SK-N-SH (cell line): ENCODE results near the gene MLST8. TPM values are rescaled to one million over a fixed set of nuclear protein-coding genes. Genes with fewer than 3 reads are reported as not detected.
A peak's percentile ranks its signal among the peaks of the same experiment; 100 is the strongest.

Experiments used
- CTCF ChIA-PET: fragments of 300-600, 350-600 bp; formaldehyde crosslinking; extraction: SDS; loops from one replicate; lab custom pipeline; 2021; lab: Yijun Ruan, JAX
- POLR2A ChIA-PET: fragments of 350-600 bp; sonication (Branson Sonifier 250); formaldehyde crosslinking; extraction: SDS; loops from one replicate; lab custom pipeline; 2020; ENCODE audit warnings: antibody characterized with exemption, inconsistent platforms; lab: Yijun Ruan, JAX
- DNase-seq: peaks from one replicate; pipeline ENCODE4 v3.0.0; 2012
- H2AFZ ChIP-seq: fragments of 200-600 bp; sonication (generic); 2 replicates; pipeline ENCODE4 v1.8.1; 2016; ENCODE audit warnings: antibody characterized with exemption, mild to moderate bottlenecking, low read depth
- H3F3A ChIP-seq: fragments of 200-600 bp; sonication (generic); replicated peaks from 2 replicates; pipeline ENCODE3; 2016; ENCODE audit warnings: antibody characterized with exemption, mild to moderate bottlenecking; ENCODE audit not compliant: insufficient read depth
- H3K27ac ChIP-seq, 2 experiments: fragments of 200-500 bp in 1 of 2; fragments of 200-600 bp in 1 of 2; sonication (Bioruptor generic) in 1 of 2; sonication (generic), shearing (Covaris generic) in 1 of 2; 2 replicates each; pipeline versions ENCODE4 v1.5.1 to v1.6.1; 2014 to 2016; ENCODE audit warnings: low read depth in 2 of 2, inconsistent platforms in 1 of 2, low read length in 1 of 2, mild to moderate bottlenecking in 1 of 2, mixed read lengths in 1 of 2
- H3K27me3 ChIP-seq: fragments of 200-600 bp; sonication (generic), shearing (Covaris generic); 2 replicates; pipeline ENCODE4 v1.6.1; 2016; ENCODE audit warnings: mixed run types; ENCODE audit not compliant: insufficient read depth
- H3K36me3 ChIP-seq, 2 experiments: fragments of 200-500 bp in 1 of 2; fragments of 200-600 bp in 1 of 2; sonication (Bioruptor generic) in 1 of 2; sonication (generic) in 1 of 2; replicated peaks in 1 of 2; 2 replicates each; pipeline versions ENCODE3 to v1.5.1; 2014 to 2016; ENCODE audit warnings: low read length in 1 of 2, mild to moderate bottlenecking in 1 of 2; ENCODE audit not compliant: insufficient read depth in 2 of 2, control insufficient read depth in 1 of 2
- H3K4me1 ChIP-seq, 2 experiments: fragments of 200-500 bp in 1 of 2; fragments of 200-600 bp in 1 of 2; sonication (Bioruptor generic) in 1 of 2; sonication (generic), shearing (Covaris generic) in 1 of 2; 2 replicates each; pipeline versions ENCODE4 v1.5.1 to v1.6.1; 2014 to 2016; ENCODE audit warnings: low read depth in 1 of 2, low read length in 1 of 2, mixed run types in 1 of 2; ENCODE audit not compliant: insufficient read depth in 2 of 2, control insufficient read depth in 1 of 2
- H3K4me2 ChIP-seq: fragments of 200-600 bp; sonication (generic), shearing (Covaris generic); 2 replicates; pipeline ENCODE4 v1.6.1; 2017; ENCODE audit warnings: mixed run types
- H3K4me3 ChIP-seq, 2 experiments: fragments of 200-500 bp in 1 of 2; fragments of 200-600 bp in 1 of 2; sonication (Bioruptor generic) in 1 of 2; sonication (generic), shearing (Covaris generic) in 1 of 2; 2 replicates each; pipeline versions ENCODE4 v1.5.1 to v1.8.1; 2014 to 2016; ENCODE audit warnings: low read depth in 2 of 2, inconsistent platforms in 1 of 2, low read length in 1 of 2, mild to moderate bottlenecking in 1 of 2, mixed read lengths in 1 of 2, moderate library complexity in 1 of 2
- H3K79me2 ChIP-seq: fragments of 200-600 bp; sonication (generic); 2 replicates; pipeline ENCODE4 v1.8.1; 2017; ENCODE audit warnings: mild to moderate bottlenecking; ENCODE audit not compliant: insufficient read depth
- H3K9ac ChIP-seq: fragments of 200-600 bp; sonication (generic); 2 replicates; pipeline ENCODE4 v1.6.1; 2017; ENCODE audit warnings: mixed run types
- H3K9me2 ChIP-seq: fragments of 200-600 bp; sonication (generic); 2 replicates; pipeline ENCODE4 v1.6.1; 2017; ENCODE audit warnings: mixed run types
- H3K9me3 ChIP-seq: fragments of 200-600 bp; sonication (generic); 2 replicates; pipeline ENCODE4 v1.6.1; 2017; ENCODE audit warnings: mixed run types, mild to moderate bottlenecking, moderate library complexity
- H4K20me1 ChIP-seq: fragments of 200-600 bp; sonication (generic); 2 replicates; pipeline ENCODE4 v1.6.1; 2017; ENCODE audit warnings: mild to moderate bottlenecking, mixed run types; ENCODE audit not compliant: insufficient read depth
- CHD2 ChIP-seq: fragments of 150-350 bp; IDR thresholded peaks from 2 replicates; pipeline ENCODE4 v1.6.1; 2018; ENCODE audit warnings: low read length; ENCODE audit not compliant: partially characterized antibody
- EP300 ChIP-seq, 2 experiments: IDR thresholded peaks; 2 replicates each; pipeline versions ENCODE4 v1.4.0 to v1.6.1; 2012; ENCODE audit warnings: borderline replicate concordance in 1 of 2, low read depth in 1 of 2, low read length in 1 of 2
- GABPA ChIP-seq: IDR thresholded peaks from 2 replicates; pipeline ENCODE4 v1.4.0; 2012; ENCODE audit warnings: low read depth, mild to moderate bottlenecking
- JUND ChIP-seq: IDR thresholded peaks from 2 replicates; pipeline ENCODE4 v1.4.0; 2012
- MEF2A ChIP-seq: IDR thresholded peaks from 2 replicates; pipeline ENCODE4 v1.4.0; 2012; ENCODE audit warnings: low read depth, borderline replicate concordance
- MXI1 ChIP-seq: IDR thresholded peaks from 2 replicates; pipeline ENCODE4 v1.6.1; 2012; ENCODE audit warnings: mild to moderate bottlenecking, low read depth, low read length, improper control_type of control experiment
- NRF1 ChIP-seq: IDR thresholded peaks from 2 replicates; pipeline ENCODE4 v1.6.1; 2012; ENCODE audit warnings: low read depth, mild to moderate bottlenecking, low read length
- POLR2AphosphoS5 ChIP-seq: IDR thresholded peaks from 2 replicates; pipeline ENCODE4 v1.6.1; 2012; ENCODE audit warnings: low read depth, low read length
- SMC3 ChIP-seq: IDR thresholded peaks from 2 replicates; pipeline ENCODE4 v1.6.1; 2012; ENCODE audit warnings: low read depth, low read length, improper control_type of control experiment
- YY1 ChIP-seq: IDR thresholded peaks from 2 replicates; pipeline ENCODE4 v1.4.0; 2012; ENCODE audit warnings: low read depth, mild to moderate bottlenecking
- WGBS: methylation state at CpG from one replicate; pipeline ENCODE4 v1.1.6; 2017; ENCODE audit warnings: low lambda C conversion rate; 5-methylcytosine and 5-hydroxymethylcytosine counted together
- polyA plus RNA-seq, 3 experiments: library from polyadenylated mRNA; depleted of rRNA; stranded (reverse); fragments of >200 nt; gene quantifications; 2 replicates each; pipeline ENCODE4 v1.2.3, GENCODE V29; 2012
- TF ChIP-seq, protein P1 (sequence below): fragments of 150-350 bp; IDR thresholded peaks from 2 replicates; pipeline ENCODE4 v1.6.1; 2016; ENCODE audit warnings: mild to moderate bottlenecking, low read depth, low read length
- TF ChIP-seq, protein P2 (sequence below): IDR thresholded peaks from 2 replicates; pipeline ENCODE4 v1.4.0; 2012; ENCODE audit warnings: low read depth, borderline replicate concordance
- TF ChIP-seq, protein P3 (sequence below): fragments of 200-600 bp; sonication (generic); IDR thresholded peaks from 2 replicates; pipeline ENCODE4 v1.6.1; 2017; ENCODE audit warnings: antibody characterized with exemption, mild to moderate bottlenecking, moderate library complexity
- TF ChIP-seq, protein P4 (sequence below): IDR thresholded peaks from 2 replicates; pipeline ENCODE4 v1.4.0; 2012; ENCODE audit warnings: low read depth, borderline replicate concordance
- TF ChIP-seq, protein P5 (sequence below): IDR thresholded peaks from 2 replicates; pipeline ENCODE4; 2012
- TF ChIP-seq, protein P6 (sequence below): IDR thresholded peaks from 2 replicates; pipeline ENCODE4 v1.6.1; 2012; ENCODE audit warnings: mild to moderate bottlenecking, low read depth, low read length, moderate library complexity
- TF ChIP-seq, protein P7 (sequence below): fragments of 150-350 bp; IDR thresholded peaks from 2 replicates; pipeline ENCODE4 v1.6.1; 2017; ENCODE audit warnings: antibody characterized with exemption, low read length, low read depth, borderline replicate concordance

MLST8 gene
- polyA plus RNA-seq, 1 of the 3 experiments (the other 2 are of a cell fraction), result 85.4 TPM

DNA sequence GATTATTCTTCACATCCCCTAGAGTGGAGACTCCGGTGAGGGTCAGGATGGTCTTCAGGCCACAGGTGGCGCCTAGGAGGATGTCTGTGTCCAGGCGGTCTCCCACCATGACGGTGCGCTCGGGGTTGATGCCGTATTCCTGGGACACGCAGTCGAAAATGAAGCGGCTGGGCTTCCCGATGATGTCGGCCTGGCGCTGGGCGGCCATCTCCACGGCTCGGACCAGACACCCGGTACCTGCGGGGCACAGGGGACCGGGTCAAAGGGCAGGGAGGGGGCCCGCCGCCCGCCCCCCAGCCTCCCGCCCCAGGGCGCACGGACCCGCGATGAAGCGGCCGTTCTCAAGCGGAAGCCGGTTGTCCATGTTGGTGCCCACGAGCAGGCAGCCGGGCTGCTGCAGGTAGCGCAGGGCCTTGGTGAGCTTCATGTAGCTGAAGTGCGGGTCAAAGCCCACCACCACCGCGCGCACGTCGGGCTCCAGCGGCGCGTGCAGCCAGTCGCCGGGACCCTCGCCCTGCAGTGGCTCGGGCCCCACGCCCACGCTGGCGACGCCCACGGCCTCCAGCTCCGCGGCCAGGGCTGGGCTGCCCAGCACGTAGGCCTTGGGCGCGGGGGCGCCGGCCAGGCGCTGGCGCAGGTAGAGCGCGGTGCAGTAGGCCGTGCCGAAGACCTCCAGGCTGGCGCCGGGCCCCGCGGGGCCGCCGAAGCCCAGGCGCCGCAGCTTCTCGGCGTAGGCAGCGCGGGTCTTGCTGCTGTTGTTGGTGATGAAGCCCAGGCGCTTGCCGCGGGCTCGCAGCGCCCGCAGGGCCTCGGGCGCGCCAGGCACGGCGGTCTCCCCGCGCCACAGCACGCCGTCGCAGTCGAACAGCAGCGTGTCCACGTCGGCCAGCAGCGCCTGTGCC, 8.8 kb downstream of the MLST8 start:
- no peak overlapping the region for H2AFZ ChIP-seq
- H3F3A ChIP-seq, result peaks cover 4% of the 10 kb centered on the region
- peaks cover 11 to 22% of the 10 kb centered on the region in 2 experiments; a peak in 2 of 4 replicates for H3K4me1 ChIP-seq
- peaks cover 19% of the 10 kb centered on the region for H3K79me2 ChIP-seq
- peak overlapping the region; percentile 27 to 74; a peak in 2 of 4 replicates for H3K27ac ChIP-seq
- WGBS, result 1% methylated on average over 19 of the region's 98 CpGs
- peaks cover 0 to 16% of the 10 kb centered on the region in 2 experiments for H3K36me3 ChIP-seq
- TF ChIP-seq JUND, result no peak
- TF ChIP-seq, protein P1, sequence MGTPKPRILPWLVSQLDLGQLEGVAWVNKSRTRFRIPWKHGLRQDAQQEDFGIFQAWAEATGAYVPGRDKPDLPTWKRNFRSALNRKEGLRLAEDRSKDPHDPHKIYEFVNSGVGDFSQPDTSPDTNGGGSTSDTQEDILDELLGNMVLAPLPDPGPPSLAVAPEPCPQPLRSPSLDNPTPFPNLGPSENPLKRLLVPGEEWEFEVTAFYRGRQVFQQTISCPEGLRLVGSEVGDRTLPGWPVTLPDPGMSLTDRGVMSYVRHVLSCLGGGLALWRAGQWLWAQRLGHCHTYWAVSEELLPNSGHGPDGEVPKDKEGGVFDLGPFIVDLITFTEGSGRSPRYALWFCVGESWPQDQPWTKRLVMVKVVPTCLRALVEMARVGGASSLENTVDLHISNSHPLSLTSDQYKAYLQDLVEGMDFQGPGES, result no peak
- TF ChIP-seq MXI1, result no peak
- no peak for TF ChIP-seq CHD2
- no peak for TF ChIP-seq NRF1
- no peak for TF ChIP-seq YY1
- TF ChIP-seq GABPA, result no peak
- TF ChIP-seq, protein P2, sequence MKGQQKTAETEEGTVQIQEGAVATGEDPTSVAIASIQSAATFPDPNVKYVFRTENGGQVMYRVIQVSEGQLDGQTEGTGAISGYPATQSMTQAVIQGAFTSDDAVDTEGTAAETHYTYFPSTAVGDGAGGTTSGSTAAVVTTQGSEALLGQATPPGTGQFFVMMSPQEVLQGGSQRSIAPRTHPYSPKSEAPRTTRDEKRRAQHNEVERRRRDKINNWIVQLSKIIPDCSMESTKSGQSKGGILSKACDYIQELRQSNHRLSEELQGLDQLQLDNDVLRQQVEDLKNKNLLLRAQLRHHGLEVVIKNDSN, result no peak
- no peak for TF ChIP-seq SMC3
- TF ChIP-seq, protein P3, sequence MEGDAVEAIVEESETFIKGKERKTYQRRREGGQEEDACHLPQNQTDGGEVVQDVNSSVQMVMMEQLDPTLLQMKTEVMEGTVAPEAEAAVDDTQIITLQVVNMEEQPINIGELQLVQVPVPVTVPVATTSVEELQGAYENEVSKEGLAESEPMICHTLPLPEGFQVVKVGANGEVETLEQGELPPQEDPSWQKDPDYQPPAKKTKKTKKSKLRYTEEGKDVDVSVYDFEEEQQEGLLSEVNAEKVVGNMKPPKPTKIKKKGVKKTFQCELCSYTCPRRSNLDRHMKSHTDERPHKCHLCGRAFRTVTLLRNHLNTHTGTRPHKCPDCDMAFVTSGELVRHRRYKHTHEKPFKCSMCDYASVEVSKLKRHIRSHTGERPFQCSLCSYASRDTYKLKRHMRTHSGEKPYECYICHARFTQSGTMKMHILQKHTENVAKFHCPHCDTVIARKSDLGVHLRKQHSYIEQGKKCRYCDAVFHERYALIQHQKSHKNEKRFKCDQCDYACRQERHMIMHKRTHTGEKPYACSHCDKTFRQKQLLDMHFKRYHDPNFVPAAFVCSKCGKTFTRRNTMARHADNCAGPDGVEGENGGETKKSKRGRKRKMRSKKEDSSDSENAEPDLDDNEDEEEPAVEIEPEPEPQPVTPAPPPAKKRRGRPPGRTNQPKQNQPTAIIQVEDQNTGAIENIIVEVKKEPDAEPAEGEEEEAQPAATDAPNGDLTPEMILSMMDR, result no peak
- TF ChIP-seq, protein P4, sequence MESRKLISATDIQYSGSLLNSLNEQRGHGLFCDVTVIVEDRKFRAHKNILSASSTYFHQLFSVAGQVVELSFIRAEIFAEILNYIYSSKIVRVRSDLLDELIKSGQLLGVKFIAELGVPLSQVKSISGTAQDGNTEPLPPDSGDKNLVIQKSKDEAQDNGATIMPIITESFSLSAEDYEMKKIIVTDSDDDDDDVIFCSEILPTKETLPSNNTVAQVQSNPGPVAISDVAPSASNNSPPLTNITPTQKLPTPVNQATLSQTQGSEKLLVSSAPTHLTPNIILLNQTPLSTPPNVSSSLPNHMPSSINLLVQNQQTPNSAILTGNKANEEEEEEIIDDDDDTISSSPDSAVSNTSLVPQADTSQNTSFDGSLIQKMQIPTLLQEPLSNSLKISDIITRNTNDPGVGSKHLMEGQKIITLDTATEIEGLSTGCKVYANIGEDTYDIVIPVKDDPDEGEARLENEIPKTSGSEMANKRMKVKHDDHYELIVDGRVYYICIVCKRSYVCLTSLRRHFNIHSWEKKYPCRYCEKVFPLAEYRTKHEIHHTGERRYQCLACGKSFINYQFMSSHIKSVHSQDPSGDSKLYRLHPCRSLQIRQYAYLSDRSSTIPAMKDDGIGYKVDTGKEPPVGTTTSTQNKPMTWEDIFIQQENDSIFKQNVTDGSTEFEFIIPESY, result no peak
- no peak for TF ChIP-seq MEF2A
- TF ChIP-seq EP300 (IDR thresholded peaks at IDR 0.05; ENCODE audit: borderline replicate concordance in 1 of 2, low read depth in 1 of 2, low read length in 1 of 2), result no peak
- TF ChIP-seq, protein P5, sequence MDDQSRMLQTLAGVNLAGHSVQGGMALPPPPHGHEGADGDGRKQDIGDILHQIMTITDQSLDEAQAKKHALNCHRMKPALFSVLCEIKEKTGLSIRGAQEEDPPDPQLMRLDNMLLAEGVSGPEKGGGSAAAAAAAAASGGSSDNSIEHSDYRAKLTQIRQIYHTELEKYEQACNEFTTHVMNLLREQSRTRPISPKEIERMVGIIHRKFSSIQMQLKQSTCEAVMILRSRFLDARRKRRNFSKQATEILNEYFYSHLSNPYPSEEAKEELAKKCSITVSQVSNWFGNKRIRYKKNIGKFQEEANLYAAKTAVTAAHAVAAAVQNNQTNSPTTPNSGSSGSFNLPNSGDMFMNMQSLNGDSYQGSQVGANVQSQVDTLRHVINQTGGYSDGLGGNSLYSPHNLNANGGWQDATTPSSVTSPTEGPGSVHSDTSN, result no peak
- TF ChIP-seq, protein P6, sequence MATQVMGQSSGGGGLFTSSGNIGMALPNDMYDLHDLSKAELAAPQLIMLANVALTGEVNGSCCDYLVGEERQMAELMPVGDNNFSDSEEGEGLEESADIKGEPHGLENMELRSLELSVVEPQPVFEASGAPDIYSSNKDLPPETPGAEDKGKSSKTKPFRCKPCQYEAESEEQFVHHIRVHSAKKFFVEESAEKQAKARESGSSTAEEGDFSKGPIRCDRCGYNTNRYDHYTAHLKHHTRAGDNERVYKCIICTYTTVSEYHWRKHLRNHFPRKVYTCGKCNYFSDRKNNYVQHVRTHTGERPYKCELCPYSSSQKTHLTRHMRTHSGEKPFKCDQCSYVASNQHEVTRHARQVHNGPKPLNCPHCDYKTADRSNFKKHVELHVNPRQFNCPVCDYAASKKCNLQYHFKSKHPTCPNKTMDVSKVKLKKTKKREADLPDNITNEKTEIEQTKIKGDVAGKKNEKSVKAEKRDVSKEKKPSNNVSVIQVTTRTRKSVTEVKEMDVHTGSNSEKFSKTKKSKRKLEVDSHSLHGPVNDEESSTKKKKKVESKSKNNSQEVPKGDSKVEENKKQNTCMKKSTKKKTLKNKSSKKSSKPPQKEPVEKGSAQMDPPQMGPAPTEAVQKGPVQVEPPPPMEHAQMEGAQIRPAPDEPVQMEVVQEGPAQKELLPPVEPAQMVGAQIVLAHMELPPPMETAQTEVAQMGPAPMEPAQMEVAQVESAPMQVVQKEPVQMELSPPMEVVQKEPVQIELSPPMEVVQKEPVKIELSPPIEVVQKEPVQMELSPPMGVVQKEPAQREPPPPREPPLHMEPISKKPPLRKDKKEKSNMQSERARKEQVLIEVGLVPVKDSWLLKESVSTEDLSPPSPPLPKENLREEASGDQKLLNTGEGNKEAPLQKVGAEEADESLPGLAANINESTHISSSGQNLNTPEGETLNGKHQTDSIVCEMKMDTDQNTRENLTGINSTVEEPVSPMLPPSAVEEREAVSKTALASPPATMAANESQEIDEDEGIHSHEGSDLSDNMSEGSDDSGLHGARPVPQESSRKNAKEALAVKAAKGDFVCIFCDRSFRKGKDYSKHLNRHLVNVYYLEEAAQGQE, result no peak
- TF ChIP-seq, protein P7, sequence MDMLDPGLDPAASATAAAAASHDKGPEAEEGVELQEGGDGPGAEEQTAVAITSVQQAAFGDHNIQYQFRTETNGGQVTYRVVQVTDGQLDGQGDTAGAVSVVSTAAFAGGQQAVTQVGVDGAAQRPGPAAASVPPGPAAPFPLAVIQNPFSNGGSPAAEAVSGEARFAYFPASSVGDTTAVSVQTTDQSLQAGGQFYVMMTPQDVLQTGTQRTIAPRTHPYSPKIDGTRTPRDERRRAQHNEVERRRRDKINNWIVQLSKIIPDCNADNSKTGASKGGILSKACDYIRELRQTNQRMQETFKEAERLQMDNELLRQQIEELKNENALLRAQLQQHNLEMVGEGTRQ, result no peak
- TF ChIP-seq POLR2AphosphoS5, result no peak
- TF ChIP-seq, all 33 proteins: peak for 0
- ChIA-PET CTCF (interaction anchor here (1.2 to 1.5 kb wide), 2 partner anchors 19 to 216 kb away, joined by 3 read pairs; no protein-coding TSS in a partner anchor), POLR2A (interaction anchor here (0.6 to 1.6 kb wide), 2 partner anchors 59 to 231 kb away, joined by 3 to 5 read pairs; partner anchors contain the start of gene TRAF7)
- H3K4me3 ChIP-seq, result peak overlapping the region; percentile 66 to 85
- H4K20me1 ChIP-seq, result peaks cover 11% of the 10 kb centered on the region; the same call in 1 of the 2 replicates
- H3K9me3 ChIP-seq, result no peaks in the 10 kb centered on the region
- H3K27me3 ChIP-seq, result no peaks in the 10 kb centered on the region
- H3K9ac ChIP-seq, result peak overlapping the region; percentile 71
- H3K4me2 ChIP-seq, result peak overlapping the region; percentile 92
- DNase-seq, result peak; percentile 55
- H3K9me2 ChIP-seq, result no peaks in the 10 kb centered on the region
